H9 (cell line): ENCODE measurements around the gene CYP2C19. TPM values are rescaled to one million over a fixed set of nuclear protein-coding genes. Genes with fewer than 3 reads are reported as not detected.

Source experiments
- DNase-seq: peaks from one replicate; pipeline ENCODE4 v3.0.0-alpha.2; 2017
- H2AFZ ChIP-seq: one replicate; pipeline ENCODE4 v1.6.1; 2013; ENCODE audit warnings: mild to moderate bottlenecking, low read length, control low read depth, moderate library complexity
- H2AK5ac ChIP-seq: 2 replicates; pipeline ENCODE4 v1.6.1; 2013; ENCODE audit warnings: low read length, control low read depth, mixed read lengths; ENCODE audit not compliant: insufficient read length
- H2BK120ac ChIP-seq: one replicate; pipeline ENCODE4 v1.6.1; 2013; ENCODE audit warnings: low read depth, mild to moderate bottlenecking, low read length, control low read depth, inconsistent platforms; ENCODE audit not compliant: poor library complexity, severe bottlenecking
- H2BK12ac ChIP-seq: 2 replicates; pipeline ENCODE4 v1.6.1; 2013; ENCODE audit warnings: low read length, control low read depth, mixed read lengths, low read depth; ENCODE audit not compliant: insufficient read length
- H2BK15ac ChIP-seq: 2 replicates; pipeline ENCODE4 v1.6.1; 2013; ENCODE audit warnings: low read depth, low read length, control low read depth
- H2BK20ac ChIP-seq: one replicate; pipeline ENCODE4 v1.6.1; 2013; ENCODE audit warnings: low read depth, mild to moderate bottlenecking, low read length, control low read depth, inconsistent platforms; ENCODE audit not compliant: poor library complexity, severe bottlenecking
- H2BK5ac ChIP-seq: 2 replicates; pipeline ENCODE4 v1.6.1; 2013; ENCODE audit warnings: low read length, control low read depth, mixed read lengths; ENCODE audit not compliant: insufficient read length
- H3K14ac ChIP-seq: 2 replicates; pipeline ENCODE4 v1.6.1; 2013; ENCODE audit warnings: low read length, control low read depth; ENCODE audit not compliant: insufficient read depth
- H3K18ac ChIP-seq: 2 replicates; pipeline ENCODE4 v1.6.1; 2013; ENCODE audit warnings: low read depth, mild to moderate bottlenecking, mixed read lengths, low read length, control low read depth; ENCODE audit not compliant: insufficient read length
- H3K23ac ChIP-seq: 2 replicates; pipeline ENCODE4 v1.6.1; 2013; ENCODE audit warnings: low read length, control low read depth, mixed read lengths, low read depth; ENCODE audit not compliant: insufficient read length
- H3K23me2 ChIP-seq: 2 replicates; pipeline ENCODE4 v1.6.1; 2013; ENCODE audit warnings: low read depth, mild to moderate bottlenecking, mixed read lengths, low read length, control low read depth; ENCODE audit not compliant: insufficient read length, poor library complexity, severe bottlenecking
- H3K27ac ChIP-seq: 2 replicates; pipeline ENCODE4 v1.5.1; 2013; ENCODE audit warnings: low read length, control low read depth, mixed read lengths, low read depth; ENCODE audit not compliant: insufficient read length
- H3K27me3 ChIP-seq: 2 replicates; pipeline ENCODE4 v1.6.1; 2013; ENCODE audit warnings: low read length, control low read depth, inconsistent platforms; ENCODE audit not compliant: insufficient read depth
- H3K4ac ChIP-seq: 2 replicates; pipeline ENCODE4 v1.6.1; 2013; ENCODE audit warnings: low read depth, mild to moderate bottlenecking, control low read depth, inconsistent platforms, low read length, moderate library complexity
- H3K4me1 ChIP-seq: 2 replicates; pipeline ENCODE4 v1.6.1; 2013; ENCODE audit warnings: low read length, control low read depth, inconsistent platforms; ENCODE audit not compliant: insufficient read depth
- H3K4me2 ChIP-seq: 2 replicates; pipeline ENCODE4 v1.6.1; 2013; ENCODE audit warnings: low read length, control low read depth, mixed read lengths; ENCODE audit not compliant: insufficient read length, insufficient read depth
- H3K56ac ChIP-seq: 2 replicates; pipeline ENCODE4 v1.6.1; 2013; ENCODE audit warnings: low read depth, mild to moderate bottlenecking, mixed read lengths, low read length, control low read depth; ENCODE audit not compliant: insufficient read length
- H3K79me1 ChIP-seq: 2 replicates; pipeline ENCODE4 v1.6.1; 2013; ENCODE audit warnings: low read depth, mild to moderate bottlenecking, moderate library complexity, low read length, control low read depth, inconsistent platforms; ENCODE audit not compliant: insufficient read depth, poor library complexity, severe bottlenecking
- H3K79me2 ChIP-seq: 2 replicates; pipeline ENCODE4 v1.6.1; 2013; ENCODE audit warnings: low read length, control low read depth, inconsistent platforms; ENCODE audit not compliant: insufficient read depth
- H3K9ac ChIP-seq: 2 replicates; pipeline ENCODE4 v1.6.1; 2013; ENCODE audit warnings: low read length, control low read depth, mixed read lengths; ENCODE audit not compliant: insufficient read length; ENCODE audit errors: extremely low read depth
- H3K9me3 ChIP-seq: one replicate; pipeline ENCODE4 v1.6.1; 2013; ENCODE audit warnings: low read depth, low read length, inconsistent platforms; ENCODE audit not compliant: control insufficient read depth
- H3T11ph ChIP-seq: one replicate; pipeline ENCODE4 v1.6.1; 2013; ENCODE audit warnings: mild to moderate bottlenecking, low read length, control low read depth, inconsistent platforms
- H4K20me1 ChIP-seq: one replicate; pipeline ENCODE4 v1.6.1; 2013; ENCODE audit not compliant: control insufficient read depth, insufficient read length, insufficient read depth
- H4K5ac ChIP-seq: 2 replicates; pipeline ENCODE4 v1.6.1; 2013; ENCODE audit warnings: low read depth, mild to moderate bottlenecking, mixed read lengths, low read length, control low read depth; ENCODE audit not compliant: insufficient read length
- H4K8ac ChIP-seq: replicated peaks from 2 replicates; pipeline ENCODE4 v1.6.1; 2013; ENCODE audit warnings: low read length, control low read depth, mixed read lengths, low read depth; ENCODE audit not compliant: insufficient read length
- H4K91ac ChIP-seq: 2 replicates; pipeline ENCODE4 v1.6.1; 2013; ENCODE audit warnings: low read depth, mild to moderate bottlenecking, moderate library complexity, mixed read lengths, low read length, control low read depth; ENCODE audit not compliant: insufficient read length
- H3K27ac Mint-ChIP-seq, 3 experiments: 2 replicates in 2 of 3; 3 replicates in 1 of 3; pipeline ENCODE4 v1.8.0; 2020 to 2021; ENCODE audit warnings: mixed read lengths in 3 of 3, mild to moderate bottlenecking in 1 of 3, moderate library complexity in 1 of 3
- H3K27me3 Mint-ChIP-seq: 2 replicates; pipeline ENCODE4 v1.8.0; 2021; ENCODE audit warnings: low read depth, mild to moderate bottlenecking, moderate library complexity, mixed read lengths
- H3K36me3 Mint-ChIP-seq, 3 experiments: 2 replicates in 2 of 3; 3 replicates in 1 of 3; pipeline ENCODE4 v1.8.0; 2020 to 2021; ENCODE audit warnings: low read depth in 3 of 3, mixed read lengths in 3 of 3; ENCODE audit not compliant: insufficient read depth in 1 of 3
- H3K4me1 Mint-ChIP-seq, 2 experiments: 2 replicates each; pipeline ENCODE4 v1.8.0; 2020; ENCODE audit warnings: mixed read lengths in 2 of 2
- H3K4me3 Mint-ChIP-seq, 2 experiments: 2 replicates in 1 of 2; 3 replicates in 1 of 2; pipeline ENCODE4 v1.8.0; 2020 to 2021; ENCODE audit warnings: mild to moderate bottlenecking in 2 of 2, mixed read lengths in 2 of 2, moderate library complexity in 1 of 2
- H3K9me3 Mint-ChIP-seq, 2 experiments: 2 replicates in 1 of 2; 3 replicates in 1 of 2; pipeline ENCODE4 v1.8.0; 2020; ENCODE audit warnings: mild to moderate bottlenecking in 2 of 2, mixed read lengths in 2 of 2, moderate library complexity in 1 of 2
- CTCF ChIP-seq: fragments of 200-600 bp; sonication (generic); conservative IDR thresholded peaks from 3 replicates; pipeline ENCODE4 v1.8.0; 2021; ENCODE audit warnings: antibody characterized with exemption, mild to moderate bottlenecking
- WGBS: extraction: QIAGEN DNeasy Blood & Tissue Kit; methylation state at CpG from one replicate; pipeline ENCODE4 v1.1.7; 2013; ENCODE audit warnings: missing lambda C conversion rate, low lambda C conversion rate, mixed read lengths; ENCODE audit not compliant: insufficient read length; ENCODE audit errors: extremely low coverage; 5-methylcytosine and 5-hydroxymethylcytosine counted together
- total RNA-seq: library from RNA; stranded (reverse); gene quantifications from 2 replicates; pipeline ENCODE4 v1.2.1, GENCODE V29; 2021

Gene CYP2C19
- total RNA-seq, 1 experiment from 2014 or later: not detected

GRCh38 chr10:94757916-94758315, 4.6 kb upstream of the CYP2C19 start:
- WGBS: no CpG with 5 or more reads among the region's 2 CpGs
- Histone ChIP-seq H4K91ac (no peak overlapping the region), H2BK5ac (peak overlapping the region; percentile 19), H2BK120ac (no peak overlapping the region), H3K79me2 (no peaks in the 10 kb centered on the region), H4K5ac (no peak overlapping the region), H3K4me2 (no peak overlapping the region), H3K9me3 (no peaks in the 10 kb centered on the region), H2AK5ac (no peak overlapping the region), H3K56ac (no peak overlapping the region), H3K23ac (no peak overlapping the region), H2AFZ (peak overlapping the region; percentile 62), H3T11ph (no peak overlapping the region), H2BK20ac (no peak overlapping the region), H2BK12ac (no peak overlapping the region), H3K23me2 (no peaks in the 10 kb centered on the region), H3K4ac (no peak overlapping the region), H3K18ac (no peak overlapping the region), H2BK15ac (no peak overlapping the region), H3K14ac (peak overlapping the region; percentile 52), H3K79me1 (no peaks in the 10 kb centered on the region), H4K8ac (no peak overlapping the region), H3K4me1 (peaks cover 3% of the 10 kb centered on the region; the same call in 1 of the 2 replicates), H3K27me3 (no peaks in the 10 kb centered on the region), H4K20me1 (no peaks in the 10 kb centered on the region), H3K27ac (no peak overlapping the region), H3K9ac (no peak overlapping the region)
- Mint-ChIP-seq H3K9me3 (peaks cover 3 to 11% of the 10 kb centered on the region in 2 experiments), H3K36me3 (peaks cover 0 to 4% (median 0%) of the 10 kb centered on the region in 3 experiments; a peak in 1 of 7 replicates), H3K4me3 (no peak overlapping the region), H3K27me3 (no peaks in the 10 kb centered on the region), H3K4me1 (peaks cover 4 to 5% of the 10 kb centered on the region in 2 experiments; a peak in 3 of 4 replicates), H3K27ac (no peak overlapping the region)
- peak; percentile 70 for DNase-seq
- no peak for TF ChIP-seq CTCF
